Fibroblast of pulmonary artery (primary cell): ENCODE results near the gene RNF223.

Experiments
- DNase-seq: peaks from one replicate; pipeline ENCODE4 v3.0.0-alpha.2; 2010; ENCODE audit warnings: low read depth
- H3K4me3 ChIP-seq: replicated peaks from 2 replicates; pipeline ENCODE4 v1.5.1; 2011; ENCODE audit warnings: low read depth, mild to moderate bottlenecking, control low read depth, low read length, moderate library complexity
- TF ChIP-seq, protein P1 (sequence below): IDR thresholded peaks from 2 replicates; pipeline ENCODE4 v1.5.1; 2011; ENCODE audit warnings: mild to moderate bottlenecking, control low read depth, low read length, inconsistent platforms; ENCODE audit errors: missing control alignments

RNF223 gene

DNA sequence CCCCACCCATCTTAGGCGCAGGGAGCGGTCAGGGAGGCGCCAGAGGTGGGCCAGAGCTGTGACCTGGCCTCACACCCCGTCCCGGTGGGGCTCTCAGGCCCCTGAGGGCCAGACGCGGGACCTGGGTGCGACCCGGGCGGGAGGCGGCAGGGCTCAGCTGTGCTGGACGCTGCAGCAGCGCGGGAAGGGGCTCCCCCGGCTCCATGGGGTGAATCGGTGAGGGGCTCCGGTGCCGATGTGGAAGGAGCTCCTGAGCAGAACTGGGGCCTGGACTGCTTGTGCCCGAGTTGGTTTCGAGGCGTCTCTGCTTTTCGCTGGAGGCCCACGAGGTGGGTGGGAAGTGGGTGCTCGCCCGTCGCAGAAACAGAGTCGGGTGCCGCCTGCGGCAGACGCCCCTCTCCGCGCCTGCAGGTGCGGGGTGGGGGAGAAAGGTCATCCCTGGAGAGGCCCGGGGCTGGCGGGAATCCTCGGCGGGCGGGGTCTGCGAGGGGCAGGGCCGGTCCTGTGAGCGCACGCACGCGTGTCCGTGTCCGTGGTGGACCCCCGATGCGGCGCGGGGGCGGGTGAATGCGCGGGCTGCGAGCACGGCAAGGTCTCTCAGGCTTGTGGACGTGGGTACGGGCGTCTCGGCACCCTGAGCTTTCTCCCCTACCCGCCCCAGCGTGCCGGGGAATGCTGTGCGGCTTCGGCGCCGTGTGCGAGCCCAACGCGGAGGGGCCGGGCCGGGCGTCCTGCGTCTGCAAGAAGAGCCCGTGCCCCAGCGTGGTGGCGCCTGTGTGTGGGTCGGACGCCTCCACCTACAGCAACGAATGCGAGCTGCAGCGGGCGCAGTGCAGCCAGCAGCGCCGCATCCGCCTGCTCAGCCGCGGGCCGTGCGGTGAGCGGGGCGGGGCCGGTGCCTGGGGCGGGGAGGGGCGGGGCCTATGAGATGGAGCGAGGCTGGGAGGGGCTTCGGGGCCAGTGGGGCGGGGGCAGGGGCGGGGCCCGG is 33.8 kb downstream of the RNF223 start:
- peak; percentile 80 for DNase-seq
- TF ChIP-seq, protein P1, sequence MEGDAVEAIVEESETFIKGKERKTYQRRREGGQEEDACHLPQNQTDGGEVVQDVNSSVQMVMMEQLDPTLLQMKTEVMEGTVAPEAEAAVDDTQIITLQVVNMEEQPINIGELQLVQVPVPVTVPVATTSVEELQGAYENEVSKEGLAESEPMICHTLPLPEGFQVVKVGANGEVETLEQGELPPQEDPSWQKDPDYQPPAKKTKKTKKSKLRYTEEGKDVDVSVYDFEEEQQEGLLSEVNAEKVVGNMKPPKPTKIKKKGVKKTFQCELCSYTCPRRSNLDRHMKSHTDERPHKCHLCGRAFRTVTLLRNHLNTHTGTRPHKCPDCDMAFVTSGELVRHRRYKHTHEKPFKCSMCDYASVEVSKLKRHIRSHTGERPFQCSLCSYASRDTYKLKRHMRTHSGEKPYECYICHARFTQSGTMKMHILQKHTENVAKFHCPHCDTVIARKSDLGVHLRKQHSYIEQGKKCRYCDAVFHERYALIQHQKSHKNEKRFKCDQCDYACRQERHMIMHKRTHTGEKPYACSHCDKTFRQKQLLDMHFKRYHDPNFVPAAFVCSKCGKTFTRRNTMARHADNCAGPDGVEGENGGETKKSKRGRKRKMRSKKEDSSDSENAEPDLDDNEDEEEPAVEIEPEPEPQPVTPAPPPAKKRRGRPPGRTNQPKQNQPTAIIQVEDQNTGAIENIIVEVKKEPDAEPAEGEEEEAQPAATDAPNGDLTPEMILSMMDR = no peak

DNA sequence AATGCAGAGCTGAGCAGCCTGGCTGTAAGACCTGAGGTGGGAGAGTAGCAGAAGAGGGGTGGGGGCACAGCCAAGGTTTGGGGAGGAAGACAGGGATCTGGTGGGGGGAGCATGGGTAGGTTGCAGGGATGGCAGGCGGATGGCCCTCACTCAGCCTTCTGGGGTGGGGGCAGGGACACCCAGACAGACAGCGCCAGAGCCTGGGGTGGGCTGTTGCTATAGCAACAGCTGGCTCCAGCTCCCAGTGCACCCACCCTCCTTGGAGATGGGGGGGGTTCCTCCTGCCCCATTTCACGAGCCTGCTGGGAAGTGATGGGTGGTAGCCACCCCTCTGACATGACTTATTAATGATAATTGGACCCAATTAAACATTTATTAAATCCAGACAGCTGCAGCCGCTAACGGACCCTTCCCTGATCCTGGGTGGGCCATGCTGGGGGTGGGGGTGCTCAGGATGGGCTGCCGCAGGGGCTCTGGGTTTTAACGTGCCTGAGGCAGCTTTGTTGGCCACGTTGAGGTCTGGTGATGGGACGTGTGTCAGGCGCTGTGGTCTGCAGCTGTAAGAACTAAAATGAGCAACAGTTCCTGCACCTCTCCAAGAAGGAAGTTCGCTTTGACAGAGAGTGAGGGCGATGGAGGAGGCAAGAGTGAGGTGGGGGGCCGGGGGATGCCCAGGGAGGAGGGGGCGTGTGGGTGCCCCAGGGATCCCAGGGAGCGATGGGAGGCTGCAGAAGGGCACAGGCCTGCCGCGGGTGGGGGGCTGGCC is 34.8 kb downstream of the RNF223 start:
- TF ChIP-seq, protein P1 = no peak
- no peak for DNase-seq
- H3K4me3 ChIP-seq = no peak overlapping the region

More for the DNA sequence above, 33.8 kb downstream of the RNF223 start:
- peak overlapping the region; percentile 44 for H3K4me3 ChIP-seq

DNA sequence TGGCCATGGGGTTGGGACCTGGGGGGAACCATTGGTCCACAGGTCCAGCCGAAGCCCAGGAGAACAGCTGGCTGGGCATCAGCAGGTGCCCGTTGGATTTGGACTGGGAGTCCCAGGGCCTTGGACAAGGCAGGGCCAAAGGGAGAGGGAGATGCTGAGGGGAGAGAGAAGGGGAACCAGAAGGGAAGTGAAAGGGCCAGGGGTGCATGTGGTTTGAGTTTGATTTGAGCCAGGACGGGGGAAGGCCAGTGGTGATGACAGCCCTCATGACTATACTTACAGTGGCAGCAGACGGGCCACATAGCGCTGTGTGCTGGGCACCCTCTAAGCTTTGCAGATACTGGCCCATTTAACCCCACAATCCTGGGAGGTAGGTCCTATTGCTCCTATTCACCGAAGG is 35.4 kb downstream of the RNF223 start:
- no peak overlapping the region for H3K4me3 ChIP-seq
- no peak for DNase-seq
- TF ChIP-seq, protein P1 = no peak

DNA sequence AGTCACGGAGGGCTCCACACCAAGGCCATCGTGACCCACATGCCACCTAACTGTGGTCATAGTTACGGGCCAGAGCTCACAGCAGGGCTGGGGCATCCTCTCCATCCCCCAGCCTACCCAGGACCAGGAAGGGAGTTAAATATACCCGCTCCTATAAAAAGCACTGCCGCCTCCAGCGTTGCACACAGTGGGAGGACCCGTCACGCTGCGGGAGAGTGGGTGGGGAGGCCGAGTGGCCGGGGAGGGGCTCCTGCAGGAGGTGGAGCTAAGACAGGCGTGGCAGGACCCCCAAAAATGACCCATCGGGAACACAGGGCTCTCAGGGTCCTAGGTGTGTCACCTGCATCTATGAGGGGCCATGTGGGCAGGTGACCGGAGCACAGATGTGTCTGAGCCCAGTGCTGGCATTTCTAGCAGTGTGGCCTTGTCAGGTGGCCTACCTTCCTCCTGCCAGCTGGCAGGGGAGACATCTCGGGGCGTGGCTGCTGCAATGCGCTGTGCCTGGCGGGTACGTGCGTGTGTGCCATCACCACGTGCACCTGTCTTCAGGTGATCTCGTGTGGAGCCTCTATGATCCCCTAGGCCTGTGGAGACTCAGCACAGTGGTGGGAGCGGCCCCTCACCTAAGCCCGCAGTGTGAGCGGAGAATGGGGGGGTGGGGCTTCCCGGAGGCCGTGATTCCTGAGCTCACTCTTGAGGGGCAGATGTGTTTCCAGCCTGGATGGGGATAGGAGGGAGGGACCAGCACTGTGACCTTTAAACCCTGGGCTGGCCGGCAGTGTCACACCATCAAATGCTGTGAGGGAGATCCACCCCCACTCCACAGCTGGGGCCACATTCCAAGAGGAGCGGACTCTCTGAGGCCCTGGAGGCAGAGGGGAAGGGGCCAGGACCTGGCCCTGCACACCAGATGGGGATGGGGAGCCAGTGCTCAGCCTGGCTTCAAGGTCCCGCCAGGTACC is 36.5 kb downstream of the RNF223 start:
- no peak for DNase-seq
- TF ChIP-seq, protein P1 = no peak
- no peak overlapping the region for H3K4me3 ChIP-seq

DNA sequence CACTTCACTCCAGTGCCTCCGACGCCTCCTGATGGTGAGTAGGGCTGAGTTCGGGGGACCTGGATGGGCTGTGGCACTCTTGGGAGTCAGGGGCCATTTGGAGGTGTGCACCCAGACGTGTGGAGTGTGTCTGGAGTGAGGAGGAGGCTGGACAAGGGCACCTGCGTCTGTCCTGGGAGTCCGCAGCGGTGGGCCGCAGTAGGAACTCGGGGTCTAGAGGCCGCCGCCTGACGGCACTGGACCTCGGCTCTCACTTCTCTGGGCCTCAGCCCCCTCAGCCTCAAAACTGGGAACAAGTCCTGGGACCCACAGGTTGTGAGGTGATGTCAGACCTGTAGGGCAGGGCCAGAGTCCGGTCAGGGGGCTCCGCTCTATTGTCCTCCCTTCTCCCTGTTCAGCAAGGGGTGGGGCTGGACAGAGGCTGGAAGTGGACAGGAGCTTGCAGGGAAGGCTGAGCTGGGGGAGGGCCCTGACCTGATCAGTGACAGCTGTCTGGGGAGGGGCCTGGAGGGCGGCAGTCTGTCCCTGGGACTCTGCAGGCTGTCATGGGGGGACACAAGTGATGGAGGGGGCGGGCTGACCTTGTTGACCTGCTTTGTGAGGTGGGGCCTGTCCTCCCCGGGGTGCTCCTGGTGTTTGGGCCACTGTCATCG is 38.7 kb downstream of the RNF223 start:
- TF ChIP-seq, protein P1 = no peak
- H3K4me3 ChIP-seq = no peak overlapping the region
- DNase-seq = no peak

DNA sequence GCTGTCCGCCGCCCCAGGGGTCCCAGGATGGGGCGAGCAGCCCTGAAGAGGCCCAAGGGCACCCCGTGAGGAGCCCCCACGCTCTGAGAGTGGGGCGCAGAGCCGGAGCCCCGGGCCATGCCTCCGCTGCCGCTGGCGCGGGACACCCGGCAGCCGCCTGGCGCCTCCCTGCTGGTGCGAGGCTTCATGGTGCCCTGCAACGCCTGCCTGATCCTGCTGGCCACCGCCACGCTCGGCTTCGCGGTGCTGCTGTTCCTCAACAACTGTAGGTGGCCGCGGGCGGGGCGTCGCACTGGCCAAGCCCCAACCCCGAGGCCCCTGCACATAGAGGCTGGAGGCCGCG is 39.7 kb downstream of the RNF223 start:
- H3K4me3 ChIP-seq = no peak overlapping the region
- TF ChIP-seq, protein P1 = no peak
- no peak for DNase-seq
